ENCODE data around the gene CNTN5.
"Not testable (repeated sequence)": the region's sequence is repeated elsewhere in the genome, so short reads cannot be mapped to it uniquely, and the experiment has no call there.

Gene CNTN5

DNA sequence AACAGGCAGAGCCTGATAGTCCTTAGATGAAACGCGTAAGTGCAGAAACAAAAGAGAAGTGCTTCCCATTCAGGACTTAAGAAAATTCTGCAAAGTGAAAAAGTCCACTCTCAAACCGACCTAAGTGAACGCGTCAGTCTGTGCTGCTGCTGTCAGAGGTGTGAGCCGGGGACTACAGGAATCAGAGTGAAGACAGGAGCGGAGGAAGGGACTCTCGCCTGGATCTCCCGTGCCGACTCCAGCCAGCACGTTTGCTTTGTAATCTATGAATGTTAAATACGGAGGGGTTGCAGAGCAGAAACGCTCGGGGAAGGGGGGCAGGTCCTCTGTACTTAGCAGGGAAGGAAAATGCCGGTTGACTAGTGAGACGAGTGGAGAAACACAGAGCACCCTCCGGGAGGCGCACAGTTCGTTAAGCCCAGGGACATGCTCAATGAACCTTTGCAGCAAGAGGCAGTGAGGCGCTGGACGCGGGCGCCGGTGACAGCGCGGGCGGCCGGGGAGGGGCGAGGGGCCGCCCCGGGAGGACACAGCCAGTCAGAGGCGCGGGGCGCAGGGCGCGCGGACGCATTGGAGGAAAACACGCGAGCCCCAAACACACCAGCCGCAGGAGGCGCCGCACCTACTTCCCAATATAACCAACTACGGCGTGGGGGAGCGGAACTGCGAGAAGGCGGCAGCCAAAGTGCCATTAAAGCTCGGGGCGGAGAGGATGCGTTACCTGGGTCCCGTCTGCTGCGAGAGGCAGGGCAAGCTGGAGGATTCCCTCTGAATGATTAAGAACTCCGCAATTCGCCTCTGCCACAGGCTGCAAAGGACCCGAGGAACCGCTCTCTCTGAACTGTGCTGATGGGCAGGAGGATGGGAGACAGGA lies at the start of gene CNTN5:
CNTN5 (plus strand) TSS at position 598 of the 874 bp plus-strand sequence.
- DNase-seq: no peak

DNA sequence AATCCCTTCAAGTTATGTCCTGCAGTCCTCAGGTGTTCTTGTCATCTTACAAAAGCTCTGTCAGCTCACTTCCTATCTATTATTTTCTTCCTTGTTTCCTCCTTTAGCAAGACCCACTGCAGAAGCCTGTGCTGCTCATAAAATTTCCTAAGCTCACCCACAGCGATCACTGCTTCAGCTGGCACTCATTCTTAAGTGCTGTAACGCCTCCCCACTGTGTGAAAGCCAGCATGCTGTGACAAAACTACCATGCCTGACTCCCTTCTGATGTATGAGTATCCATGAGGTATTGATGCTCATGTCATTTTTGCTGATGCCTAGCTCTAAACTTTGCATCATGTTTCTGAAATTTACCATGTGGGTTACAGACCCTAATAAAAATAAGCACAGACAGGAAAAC lies 41.5 kb upstream of the CNTN5 start:
- DNase-seq: no peak

DNA sequence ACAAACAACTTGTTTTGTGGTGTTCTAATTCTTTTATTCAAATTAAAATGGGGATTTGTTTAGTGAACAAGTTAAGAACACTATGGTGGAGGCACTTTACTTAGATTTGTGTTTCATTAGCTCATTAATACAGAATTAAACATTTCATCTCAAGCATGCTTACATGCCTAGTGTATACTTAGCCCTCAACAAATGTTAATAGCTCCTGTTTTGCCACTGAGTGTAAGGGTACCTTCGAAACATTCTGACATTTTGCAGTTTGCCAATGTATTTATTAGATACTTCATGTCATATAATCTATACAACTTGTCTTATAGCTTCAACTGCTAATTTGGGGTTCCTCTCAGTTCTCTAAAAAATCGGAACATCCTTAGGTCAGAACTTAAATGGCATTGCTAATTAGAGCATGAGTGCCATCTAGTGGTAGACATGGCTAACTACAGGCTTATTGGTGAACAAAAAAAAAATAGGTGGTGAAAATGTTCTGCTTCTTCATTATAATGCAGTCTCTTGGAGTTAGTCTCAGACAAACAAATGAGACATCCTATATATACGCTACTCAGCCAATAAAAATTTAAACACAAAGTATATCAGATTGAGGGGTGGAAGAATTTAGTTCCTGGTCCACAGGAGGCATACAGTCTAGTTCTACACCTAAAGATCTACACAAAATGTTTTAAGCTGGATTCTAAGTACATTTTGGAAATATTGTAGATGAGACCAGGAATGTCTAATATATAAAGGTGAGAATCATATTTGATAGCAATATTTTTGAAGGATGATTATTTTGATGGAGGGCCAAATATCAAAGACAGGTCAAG lies 4.9 kb upstream of the CNTN5 start:
- DNase-seq: no peak

GRCh38 chr11:99019696-99020095 lies 1.1 kb upstream of the CNTN5 start:
- no peak for DNase-seq

GRCh38 chr11:99037057-99037456 lies 16.3 kb downstream of the CNTN5 start:
- DNase-seq: no peak

DNA sequence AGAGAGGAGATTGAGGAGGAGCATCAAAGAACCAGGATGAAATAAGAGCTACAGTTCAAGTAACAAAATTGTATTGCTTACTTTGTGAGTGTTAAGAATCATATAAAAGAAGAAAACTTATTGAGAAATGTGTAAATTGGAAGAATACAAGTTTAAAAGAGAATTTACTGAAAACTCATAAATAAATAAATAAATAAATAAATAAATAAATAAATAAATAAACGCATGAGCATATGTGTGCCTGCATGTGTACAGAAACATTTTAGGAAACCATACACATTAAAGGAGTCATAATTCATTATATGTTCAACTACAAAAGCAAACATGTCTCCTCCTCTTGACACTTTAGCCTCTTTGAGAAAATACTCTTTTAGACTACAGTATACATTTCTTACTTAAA lies 42.6 kb downstream of the CNTN5 start:
- DNase-seq: no peak

DNA sequence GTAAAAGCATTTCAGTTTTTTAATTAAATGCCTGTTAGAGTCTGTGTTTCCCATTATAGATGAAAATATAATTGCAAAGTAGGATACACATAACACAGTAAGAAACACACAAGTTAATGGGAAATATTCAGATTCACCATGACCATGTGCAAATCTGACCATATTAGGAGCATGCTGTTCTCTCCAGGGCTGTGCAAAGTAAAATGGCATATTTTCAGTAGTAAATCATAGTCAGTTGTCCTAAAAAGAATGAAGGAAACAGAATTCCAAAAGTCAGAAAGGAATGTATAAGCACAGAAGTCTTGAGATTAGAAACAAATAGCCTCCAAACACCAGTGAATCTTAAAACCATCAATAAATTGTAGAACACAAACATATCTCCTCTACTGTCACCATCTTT lies 44.4 kb downstream of the CNTN5 start:
- no peak for DNase-seq

GRCh38 chr11:99066618-99067317 lies 46.0 kb downstream of the CNTN5 start:
- no peak for DNase-seq

- no peak for DNase-seq
Observed at GRCh38 chr11:99068832-99069231, 48.1 kb downstream of the CNTN5 start.

DNA sequence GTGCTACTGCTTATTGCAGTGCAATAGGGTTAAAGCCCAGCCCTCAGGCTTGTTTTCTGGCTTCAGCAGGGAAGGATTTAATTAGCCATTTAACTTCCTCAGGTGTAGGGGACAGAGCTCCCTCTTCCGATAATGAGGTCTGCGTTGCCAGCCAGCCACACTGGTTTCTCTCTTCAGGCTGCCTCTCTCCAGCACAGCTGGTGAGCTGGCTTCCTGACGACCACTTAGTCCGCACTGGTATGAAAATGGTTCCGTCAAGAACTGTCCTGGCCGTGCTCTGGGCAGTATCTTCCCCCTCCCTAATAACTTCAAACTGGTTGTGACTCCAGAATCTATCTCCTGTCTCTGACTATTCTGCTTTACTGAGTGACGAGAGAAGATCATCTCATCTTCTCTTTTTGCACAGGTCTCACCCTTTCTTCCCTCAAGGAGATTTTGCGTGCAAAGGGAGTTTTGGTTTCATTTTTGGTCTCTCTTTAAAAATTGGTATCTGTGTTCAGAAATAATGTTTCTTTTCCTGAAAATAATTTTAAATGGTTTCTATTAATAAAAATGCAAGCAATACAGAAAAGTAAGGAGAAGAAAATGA lies 49.2 kb downstream of the CNTN5 start:
- DNase-seq: no peak

DNA sequence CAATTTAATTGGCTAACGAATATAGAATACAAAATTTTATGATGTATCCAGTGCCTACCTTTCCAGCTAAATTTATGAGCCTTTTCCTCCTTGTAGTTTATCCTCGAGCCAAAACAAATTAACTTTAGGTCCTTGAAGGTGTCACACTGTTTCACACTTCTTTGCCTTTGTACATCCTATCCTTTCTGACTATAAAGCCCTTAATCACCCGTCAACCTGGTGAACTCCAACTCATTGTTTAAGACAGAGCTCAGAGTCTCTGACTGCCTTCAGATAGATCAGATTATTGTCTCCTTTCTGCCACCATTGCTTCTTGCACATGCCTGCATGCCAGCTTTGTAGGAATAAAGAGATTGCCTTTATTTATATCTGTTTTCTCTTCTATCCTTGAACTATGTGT lies 58.8 kb downstream of the CNTN5 start:
- no peak for DNase-seq

DNA sequence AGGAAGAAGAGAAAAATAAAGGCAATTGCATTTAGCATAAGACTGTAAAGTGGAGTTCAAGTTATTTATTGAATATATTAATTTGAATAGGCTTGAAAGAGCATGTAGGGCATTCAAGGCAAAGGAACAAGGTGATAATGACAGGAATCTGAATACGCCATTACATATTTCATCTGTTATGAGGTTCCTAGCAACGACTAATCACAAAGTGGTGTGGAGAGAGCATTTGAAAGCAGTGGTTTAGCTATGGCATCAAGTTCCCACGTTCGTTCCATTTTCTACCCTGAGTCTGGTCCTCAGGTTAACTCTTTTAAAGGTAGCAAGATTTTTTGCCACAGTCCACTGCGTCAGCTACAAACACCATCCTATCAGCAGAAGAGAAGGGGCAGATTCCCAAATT lies 59.4 kb downstream of the CNTN5 start:
- DNase-seq: no peak

DNA sequence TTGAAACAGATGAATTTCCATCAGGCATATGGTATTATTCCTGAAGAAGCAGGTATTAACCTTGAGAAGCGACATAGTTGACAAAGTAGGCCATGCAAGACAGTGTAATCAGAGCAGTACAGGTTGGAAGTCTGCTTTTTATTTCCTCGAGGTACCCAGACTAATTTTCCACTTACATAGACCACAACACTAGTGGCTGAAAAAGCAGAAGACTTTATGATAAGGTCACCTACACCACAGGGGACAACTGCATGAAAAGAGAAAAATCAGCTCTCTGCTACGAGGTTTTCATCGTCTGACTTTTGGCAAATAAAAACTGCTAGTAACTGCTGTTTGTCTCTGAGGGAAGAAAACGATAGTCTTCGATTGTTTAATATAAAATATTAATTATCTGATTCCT lies 77.5 kb downstream of the CNTN5 start:
- DNase-seq: no peak

DNA sequence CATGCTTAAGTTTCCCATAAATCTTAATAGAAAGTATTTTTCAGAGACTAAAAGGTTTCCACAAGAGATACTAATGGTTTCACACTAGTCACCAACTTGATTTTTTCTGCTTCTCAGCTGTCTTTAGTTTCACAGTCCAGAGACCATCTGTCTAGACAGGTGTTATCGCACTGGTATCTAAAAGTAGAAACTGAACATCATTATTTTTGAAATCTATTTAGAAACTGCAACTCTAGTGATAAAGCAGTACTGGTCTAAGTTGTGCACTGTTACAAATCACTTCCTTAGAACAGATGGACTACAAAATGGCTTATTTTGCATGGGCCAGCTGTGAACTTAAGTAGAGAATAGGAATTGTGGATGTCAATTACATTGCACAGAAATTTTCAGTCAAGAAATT lies 78.0 kb downstream of the CNTN5 start:
- no peak for DNase-seq

DNA sequence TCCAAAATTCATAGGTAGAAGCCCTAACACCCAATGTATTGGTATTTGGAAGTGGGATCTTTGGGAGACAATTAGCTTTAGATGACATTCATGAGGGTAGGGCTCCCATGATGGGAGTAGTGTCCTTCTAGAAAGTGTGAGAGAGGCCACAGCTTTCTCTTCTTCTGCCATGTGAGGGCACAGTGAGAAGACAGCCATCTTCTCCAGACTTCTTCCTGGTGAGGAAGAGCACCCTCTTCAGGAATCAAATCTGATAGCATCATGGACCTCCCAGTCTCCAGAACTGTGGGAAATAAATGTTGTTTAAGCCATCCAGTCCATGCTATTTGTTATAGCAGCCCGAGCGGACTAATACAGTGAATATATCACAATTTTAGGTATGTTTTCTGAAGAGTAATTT lies 96.9 kb downstream of the CNTN5 start:
- DNase-seq: no peak

DNA sequence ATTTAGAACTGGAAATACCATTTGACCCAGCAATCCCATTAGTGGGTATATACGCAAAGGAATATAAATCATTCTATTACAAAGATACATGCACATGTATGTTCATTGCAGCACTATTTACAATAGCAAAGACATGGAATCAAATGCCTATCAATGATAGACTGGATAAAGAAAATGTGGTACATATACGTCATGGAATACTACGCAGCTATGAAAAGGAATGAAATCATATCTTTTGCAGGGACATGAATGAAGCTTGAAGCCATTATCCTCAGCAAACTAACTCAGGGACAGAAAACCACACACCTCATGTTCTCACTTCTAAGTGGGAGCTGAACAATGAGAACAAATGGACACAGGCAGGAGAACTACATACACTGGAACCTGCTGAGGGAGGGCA lies 113.1 kb downstream of the CNTN5 start:
- not testable (repeated sequence) for DNase-seq

DNA sequence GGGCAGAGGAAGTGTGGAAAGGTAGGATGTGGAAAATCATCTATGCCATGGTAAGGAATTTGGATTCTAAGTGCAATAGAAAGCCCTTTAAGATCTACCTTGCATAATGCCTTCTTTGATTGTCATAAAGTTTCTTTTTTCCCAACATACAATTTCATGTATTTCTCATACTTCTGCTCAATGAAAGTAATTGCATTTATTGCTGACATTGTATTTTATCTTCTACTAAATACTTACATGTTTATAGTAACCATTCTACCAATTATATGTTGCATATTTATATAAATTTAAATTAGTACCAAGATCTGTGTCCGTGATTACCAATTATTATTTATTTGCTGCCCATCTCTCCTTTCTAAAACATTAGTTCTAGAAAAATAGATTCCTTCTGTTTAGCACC lies 114.8 kb downstream of the CNTN5 start:
- no peak for DNase-seq

DNA sequence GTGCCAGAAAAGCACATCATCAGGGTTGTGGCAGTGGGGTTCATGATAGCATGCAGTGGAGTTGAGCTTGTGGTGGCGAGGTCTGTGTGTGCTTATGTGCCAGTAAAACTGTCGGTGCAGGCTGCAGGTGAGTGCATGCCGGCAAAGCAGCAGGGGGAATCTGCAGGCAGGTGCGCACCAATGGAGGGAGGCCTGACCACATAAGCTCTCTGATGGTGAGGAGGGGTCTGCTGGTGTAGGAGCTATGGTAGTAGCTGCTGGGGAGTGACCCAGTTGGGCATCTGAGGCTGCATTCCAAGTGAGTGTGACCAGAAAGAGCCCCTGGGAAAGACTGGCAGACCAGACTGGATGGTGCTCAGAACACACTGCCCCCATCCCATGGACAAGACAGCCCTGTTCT lies 121.5 kb downstream of the CNTN5 start:
- no peak for DNase-seq

- DNase-seq: no peak
Observed at GRCh38 chr11:99148352-99148751, 127.6 kb downstream of the CNTN5 start.

DNA sequence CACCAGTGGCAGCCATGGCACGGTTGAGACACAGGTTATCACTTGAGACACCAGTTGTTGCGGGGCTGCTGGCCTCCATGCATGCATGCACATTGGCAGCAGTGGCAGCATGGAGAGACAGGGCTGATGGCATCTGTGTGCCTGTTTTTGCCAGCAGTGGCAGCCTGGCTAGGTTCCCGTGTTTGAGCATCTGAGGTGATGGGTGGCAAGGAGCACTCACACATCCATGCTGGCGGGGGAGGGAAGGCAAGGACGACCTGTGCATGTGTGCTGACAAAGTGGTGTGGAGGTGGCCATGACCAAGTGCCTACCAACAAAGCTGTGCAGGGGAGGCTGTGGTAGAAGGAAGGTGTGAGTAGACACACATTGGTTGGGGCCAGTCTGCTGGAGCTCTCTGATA lies 133.5 kb downstream of the CNTN5 start:
- no peak for DNase-seq

- DNase-seq: no peak
Observed at GRCh38 chr11:99160447-99160846, 139.7 kb downstream of the CNTN5 start.

GRCh38 chr11:99162819-99163218 lies 142.1 kb downstream of the CNTN5 start:
- DNase-seq: no peak

DNA sequence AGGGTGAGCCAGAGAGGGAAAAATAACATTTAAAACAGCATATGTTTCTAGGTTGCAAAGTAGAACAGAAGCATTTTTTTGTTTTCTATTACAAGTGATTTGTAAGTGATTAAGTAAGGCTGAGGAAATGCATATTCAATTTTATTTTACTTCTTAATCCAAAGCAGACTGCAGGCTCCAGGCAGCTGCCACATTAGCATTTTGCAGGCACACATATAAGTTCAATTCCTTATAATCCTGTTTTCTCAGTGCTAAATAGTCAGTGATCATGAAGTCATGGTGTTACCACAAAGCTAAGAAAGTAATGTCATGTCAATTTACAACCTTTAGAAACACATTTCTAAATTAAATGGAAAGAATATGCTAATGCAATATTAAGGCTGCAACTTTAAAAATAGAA lies 149.8 kb downstream of the CNTN5 start:
- no peak for DNase-seq
